ENCODE results near the gene GNB2.

The GNB2 gene

GRCh38 chr7:100684534-100685042 is 11.0 kb downstream of the GNB2 start:
- no peaks in the 10 kb centered on the region for H3K36me3 Mint-ChIP-seq
- H3K4me1 Mint-ChIP-seq = peaks cover 27% of the 10 kb centered on the region
- H3K27ac Mint-ChIP-seq = no peak overlapping the region
- no peaks in the 10 kb centered on the region for H3K9me3 Mint-ChIP-seq
- H3K27me3 Mint-ChIP-seq = no peaks in the 10 kb centered on the region
- H3K4me3 Mint-ChIP-seq = no peak overlapping the region

GRCh38 chr7:100685049-100685605 is 11.6 kb downstream of the GNB2 start:
- Mint-ChIP-seq H3K36me3 (no peaks in the 10 kb centered on the region), H3K9me3 (no peaks in the 10 kb centered on the region), H3K4me1 (peaks cover 27% of the 10 kb centered on the region)

GRCh38 chr7:100685631-100686145 is 12.1 kb downstream of the GNB2 start:
- Mint-ChIP-seq H3K27me3 (no peaks in the 10 kb centered on the region), H3K27ac (no peak overlapping the region), H3K36me3 (no peaks in the 10 kb centered on the region), H3K4me3 (no peak overlapping the region), H3K9me3 (no peaks in the 10 kb centered on the region), H3K4me1 (peaks cover 24% of the 10 kb centered on the region)

More at GRCh38 chr7:100685049-100685605, 11.6 kb downstream of the GNB2 start:
- H3K4me3 Mint-ChIP-seq = no peak overlapping the region
- no peak overlapping the region for H3K27ac Mint-ChIP-seq
- no peaks in the 10 kb centered on the region for H3K27me3 Mint-ChIP-seq

- H3K4me1 Mint-ChIP-seq = peaks cover 24% of the 10 kb centered on the region
- no peaks in the 10 kb centered on the region for H3K36me3 Mint-ChIP-seq
- no peaks in the 10 kb centered on the region for H3K9me3 Mint-ChIP-seq
- no peaks in the 10 kb centered on the region for H3K27me3 Mint-ChIP-seq
- no peak overlapping the region for H3K27ac Mint-ChIP-seq
- no peak overlapping the region for H3K4me3 Mint-ChIP-seq
These were observed 12.8 kb downstream of the GNB2 start for GRCh38 chr7:100686201-100686821.

- Mint-ChIP-seq H3K27ac (no peak overlapping the region), H3K4me3 (no peak overlapping the region), H3K4me1 (peaks cover 24% of the 10 kb centered on the region), H3K27me3 (no peaks in the 10 kb centered on the region), H3K36me3 (no peaks in the 10 kb centered on the region), H3K9me3 (no peaks in the 10 kb centered on the region)
These were observed 13.3 kb downstream of the GNB2 start for GRCh38 chr7:100686822-100687211.

GRCh38 chr7:100687261-100687660 is 13.7 kb downstream of the GNB2 start:
- no peaks in the 10 kb centered on the region for H3K27me3 Mint-ChIP-seq
- no peaks in the 10 kb centered on the region for H3K9me3 Mint-ChIP-seq
- H3K27ac Mint-ChIP-seq = no peak overlapping the region
- H3K36me3 Mint-ChIP-seq = no peaks in the 10 kb centered on the region
- peaks cover 24% of the 10 kb centered on the region for H3K4me1 Mint-ChIP-seq
- H3K4me3 Mint-ChIP-seq = no peak overlapping the region

GRCh38 chr7:100687751-100688300 is 14.3 kb downstream of the GNB2 start:
- Mint-ChIP-seq H3K27ac (no peak overlapping the region), H3K4me3 (no peak overlapping the region), H3K27me3 (no peaks in the 10 kb centered on the region), H3K9me3 (no peaks in the 10 kb centered on the region), H3K36me3 (no peaks in the 10 kb centered on the region), H3K4me1 (peaks cover 29% of the 10 kb centered on the region)

GRCh38 chr7:100688326-100688860 is 14.9 kb downstream of the GNB2 start:
- H3K27me3 Mint-ChIP-seq = no peaks in the 10 kb centered on the region
- peaks cover 34% of the 10 kb centered on the region for H3K4me1 Mint-ChIP-seq
- peak overlapping the region; percentile 3 for H3K4me3 Mint-ChIP-seq
- no peaks in the 10 kb centered on the region for H3K9me3 Mint-ChIP-seq
- peaks cover 4% of the 10 kb centered on the region for H3K36me3 Mint-ChIP-seq
- no peak overlapping the region for H3K27ac Mint-ChIP-seq

- peaks cover 34% of the 10 kb centered on the region for H3K4me1 Mint-ChIP-seq
- no peaks in the 10 kb centered on the region for H3K9me3 Mint-ChIP-seq
- H3K27ac Mint-ChIP-seq = no peak overlapping the region
- no peaks in the 10 kb centered on the region for H3K27me3 Mint-ChIP-seq
- H3K36me3 Mint-ChIP-seq = peaks cover 4% of the 10 kb centered on the region
- H3K4me3 Mint-ChIP-seq = no peak overlapping the region
These were observed 15.9 kb downstream of the GNB2 start for GRCh38 chr7:100689230-100690135.

GRCh38 chr7:100691676-100692577 is 18.4 kb downstream of the GNB2 start:
- peaks cover 47% of the 10 kb centered on the region for H3K4me1 Mint-ChIP-seq
- H3K9me3 Mint-ChIP-seq = no peaks in the 10 kb centered on the region
- no peaks in the 10 kb centered on the region for H3K27me3 Mint-ChIP-seq
- H3K27ac Mint-ChIP-seq = peak overlapping the region; percentile 97
- H3K4me3 Mint-ChIP-seq = peak overlapping the region; percentile 99
- H3K36me3 Mint-ChIP-seq = peaks cover 4% of the 10 kb centered on the region

- Mint-ChIP-seq H3K27me3 (no peaks in the 10 kb centered on the region), H3K9me3 (no peaks in the 10 kb centered on the region), H3K36me3 (peaks cover 4% of the 10 kb centered on the region), H3K27ac (peak overlapping the region; percentile 97), H3K4me3 (peak overlapping the region; percentile 99), H3K4me1 (peaks cover 47% of the 10 kb centered on the region)
These were observed 19.0 kb downstream of the GNB2 start for GRCh38 chr7:100692578-100692961.

- Mint-ChIP-seq H3K36me3 (peaks cover 4% of the 10 kb centered on the region), H3K4me3 (peak overlapping the region; percentile 99), H3K27ac (peak overlapping the region; percentile 97), H3K9me3 (no peaks in the 10 kb centered on the region), H3K27me3 (no peaks in the 10 kb centered on the region), H3K4me1 (peaks cover 46% of the 10 kb centered on the region)
These were observed 20.0 kb downstream of the GNB2 start for GRCh38 chr7:100693312-100694097.

- peak within 1 kb of the TSS; percentile 97 for H3K27ac Mint-ChIP-seq
- no peaks in the 10 kb centered on the region for H3K27me3 Mint-ChIP-seq
- H3K36me3 Mint-ChIP-seq = peaks cover 4% of the 10 kb centered on the region
- H3K4me1 Mint-ChIP-seq = peaks cover 39% of the 10 kb centered on the region
- H3K4me3 Mint-ChIP-seq = peak within 1 kb of the TSS; percentile 99
- H3K9me3 Mint-ChIP-seq = no peaks in the 10 kb centered on the region
These were observed 20.7 kb downstream of the GNB2 start, which contains the start of gene GIGYF1 for GRCh38 chr7:100694098-100694745. TSS of gene GIGYF1 (minus strand) at chr7:100694250. CDS start at chr7:100688238, 6,012 bp downstream.
